Lower lobe of right lung (tissue), 2 donors: ENCODE results near the gene AKAP9. TPM values are rescaled to one million over a fixed set of nuclear protein-coding genes. Genes with fewer than 3 reads are reported as not detected.

Source experiments
- ATAC-seq, 2 donors: fragments of 200-7000 bp; cut with Tn5 transposase; one replicate each; pipeline ENCODE4 v1.9.1; 2020 to 2022; ENCODE audit warnings: mild to moderate bottlenecking in 2 of 2, moderate library complexity in 2 of 2
- DNase-seq: peaks from one replicate; pipeline ENCODE4 v3.0.0-alpha.2; 2020
- H3K27ac ChIP-seq: fragments of 200-600 bp; one replicate; pipeline ENCODE4 v1.8.0; 2022
- H3K27me3 ChIP-seq: fragments of 200-600 bp; one replicate; pipeline ENCODE4 v1.8.0; 2022; ENCODE audit warnings: low read depth
- H3K36me3 ChIP-seq: fragments of 200-600 bp; one replicate; pipeline ENCODE4 v1.8.0; 2022; ENCODE audit warnings: mild to moderate bottlenecking
- H3K4me1 ChIP-seq: fragments of 200-600 bp; one replicate; pipeline ENCODE4 v1.8.0; 2022
- H3K4me3 ChIP-seq: fragments of 200-600 bp; one replicate; pipeline ENCODE4 v1.8.0; 2022; ENCODE audit warnings: mild to moderate bottlenecking
- H3K9me3 ChIP-seq: fragments of 200-600 bp; one replicate; pipeline ENCODE4 v1.8.0; 2022
- intact Hi-C: fragments of 100-400 bp; cut with DNase I; formaldehyde crosslinking; loops from one replicate; pipeline ENCODE4 v1.11.0; 2022
- total RNA-seq: library from RNA; stranded (reverse); fragmentation: NEBNext Ultra II Directional; extraction: Animal tissue kit (Norgen Biotek cat#: 25700); gene quantifications from one replicate; pipeline ENCODE4 v1.2.1, GENCODE V29; 2021
- TF ChIP-seq, protein P1 (sequence below): fragments of 200-600 bp; IDR thresholded peaks from one replicate; pipeline ENCODE4 v1.8.0; 2022; ENCODE audit warnings: antibody characterized with exemption, mild to moderate bottlenecking
- donor health status: DM: no; HTN: yes; CAD: no; lungs with severe emphysema.

The AKAP9 gene
- total RNA-seq, 1 donor from 2014 or later: 93.7 TPM

DNA sequence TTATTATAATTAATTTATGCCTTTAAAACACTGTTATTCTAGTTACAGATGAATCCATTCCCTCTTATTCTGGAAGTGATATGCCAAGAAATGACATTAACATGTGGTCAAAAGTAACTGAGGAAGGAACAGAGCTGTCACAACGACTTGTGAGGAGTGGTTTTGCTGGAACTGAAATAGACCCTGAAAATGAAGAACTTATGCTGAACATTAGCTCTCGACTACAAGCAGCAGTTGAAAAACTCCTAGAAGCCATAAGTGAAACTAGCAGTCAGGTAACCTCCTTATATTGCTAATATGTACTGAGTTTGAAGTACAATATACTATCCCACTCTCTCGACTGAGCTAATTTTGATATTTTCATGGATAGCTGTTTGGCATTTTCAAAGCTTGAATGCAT, 112.0 kb downstream of the AKAP9 start:
- Histone ChIP-seq H3K4me1 (peaks cover 7% of the 10 kb centered on the region), H3K36me3 (peaks cover 47% of the 10 kb centered on the region), H3K27ac (no peak overlapping the region), H3K27me3 (no peaks in the 10 kb centered on the region), H3K9me3 (no peaks in the 10 kb centered on the region), H3K4me3 (no peak overlapping the region)
- intact Hi-C loops: no loop called here
- DNase-seq: no peak
- TF ChIP-seq, protein P1, sequence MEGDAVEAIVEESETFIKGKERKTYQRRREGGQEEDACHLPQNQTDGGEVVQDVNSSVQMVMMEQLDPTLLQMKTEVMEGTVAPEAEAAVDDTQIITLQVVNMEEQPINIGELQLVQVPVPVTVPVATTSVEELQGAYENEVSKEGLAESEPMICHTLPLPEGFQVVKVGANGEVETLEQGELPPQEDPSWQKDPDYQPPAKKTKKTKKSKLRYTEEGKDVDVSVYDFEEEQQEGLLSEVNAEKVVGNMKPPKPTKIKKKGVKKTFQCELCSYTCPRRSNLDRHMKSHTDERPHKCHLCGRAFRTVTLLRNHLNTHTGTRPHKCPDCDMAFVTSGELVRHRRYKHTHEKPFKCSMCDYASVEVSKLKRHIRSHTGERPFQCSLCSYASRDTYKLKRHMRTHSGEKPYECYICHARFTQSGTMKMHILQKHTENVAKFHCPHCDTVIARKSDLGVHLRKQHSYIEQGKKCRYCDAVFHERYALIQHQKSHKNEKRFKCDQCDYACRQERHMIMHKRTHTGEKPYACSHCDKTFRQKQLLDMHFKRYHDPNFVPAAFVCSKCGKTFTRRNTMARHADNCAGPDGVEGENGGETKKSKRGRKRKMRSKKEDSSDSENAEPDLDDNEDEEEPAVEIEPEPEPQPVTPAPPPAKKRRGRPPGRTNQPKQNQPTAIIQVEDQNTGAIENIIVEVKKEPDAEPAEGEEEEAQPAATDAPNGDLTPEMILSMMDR: no peak
- ATAC-seq: peak in 1 of 2 donors; percentile 34

DNA sequence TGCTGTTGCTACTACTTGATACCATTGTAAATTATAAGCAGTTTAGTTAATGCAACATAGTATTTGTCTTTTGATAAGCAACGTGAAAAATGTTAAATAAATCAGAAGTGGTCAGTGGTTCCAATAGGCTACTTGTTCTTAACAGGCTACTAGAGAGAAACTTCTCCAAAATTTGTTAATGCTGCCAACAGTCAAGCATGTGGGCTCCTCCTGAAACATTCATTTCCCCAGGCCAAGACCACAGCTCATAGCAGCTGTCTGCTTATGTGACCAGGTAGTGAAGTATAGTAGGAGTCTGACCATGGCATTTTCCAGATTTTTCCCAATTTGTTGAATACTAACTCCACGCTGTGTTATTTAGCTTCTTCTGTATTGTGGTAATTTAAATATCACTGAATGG, 112.7 kb downstream of the AKAP9 start:
- H3K27me3 ChIP-seq: no peaks in the 10 kb centered on the region
- TF ChIP-seq, protein P1: no peak
- H3K4me3 ChIP-seq: no peak overlapping the region
- peaks cover 7% of the 10 kb centered on the region for H3K4me1 ChIP-seq
- H3K36me3 ChIP-seq: peaks cover 42% of the 10 kb centered on the region
- DNase-seq (no peak), ATAC-seq (peak; percentile 60 to 82)
- intact Hi-C loops: no loop called here
- no peak overlapping the region for H3K27ac ChIP-seq
- H3K9me3 ChIP-seq: no peaks in the 10 kb centered on the region

DNA sequence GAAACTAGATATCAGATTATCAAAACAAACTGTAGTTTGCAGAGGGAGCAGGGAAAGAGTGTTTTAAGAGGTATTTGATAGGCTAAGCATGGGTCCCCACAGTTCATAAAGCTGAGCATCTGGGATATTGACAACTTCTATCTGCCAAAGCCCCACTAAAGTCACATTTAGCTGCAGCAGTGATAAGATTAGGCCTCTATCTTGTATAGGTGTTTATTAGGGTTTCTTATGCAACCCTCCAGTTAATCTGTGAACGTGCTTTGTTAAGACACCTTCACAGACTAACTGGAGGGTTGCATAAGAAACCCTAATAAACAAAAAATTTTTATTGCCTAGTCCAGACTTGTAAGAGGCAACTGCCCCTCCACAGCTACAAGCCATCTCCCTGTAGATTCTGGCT, 115.6 kb downstream of the AKAP9 start:
- intact Hi-C loops: loop anchor here (5.0 kb wide), 1 partner anchor 376 kb away; no protein-coding TSS in a partner anchor
- H3K4me1 ChIP-seq: peaks cover 7% of the 10 kb centered on the region
- H3K27ac ChIP-seq: no peak overlapping the region
- ATAC-seq (no peak), DNase-seq (no peak)
- TF ChIP-seq, protein P1: no peak
- H3K27me3 ChIP-seq: no peaks in the 10 kb centered on the region
- no peak overlapping the region for H3K4me3 ChIP-seq
- peaks cover 17% of the 10 kb centered on the region for H3K36me3 ChIP-seq
- H3K9me3 ChIP-seq: no peaks in the 10 kb centered on the region

DNA sequence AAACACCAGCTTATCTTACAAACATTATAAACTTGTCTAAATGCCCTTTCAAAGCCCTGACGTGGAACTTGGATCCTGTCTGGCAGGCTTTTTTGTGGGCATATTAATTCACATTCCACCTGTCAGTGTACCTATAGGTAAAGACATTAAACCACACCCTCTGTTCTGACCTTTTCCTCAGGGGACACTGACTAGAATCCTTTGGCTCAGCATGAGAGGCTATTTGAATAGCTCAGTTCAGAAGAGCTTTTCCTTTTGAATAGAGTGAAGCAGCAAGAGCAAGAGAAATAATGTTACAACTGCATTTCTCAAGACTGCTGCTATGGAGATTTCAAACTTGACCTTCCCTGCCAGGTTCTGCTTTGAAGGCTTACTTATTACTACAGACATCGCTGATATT, 116.7 kb downstream of the AKAP9 start:
- peak overlapping the region; percentile 12 for H3K27ac ChIP-seq
- no peak for DNase-seq
- intact Hi-C loops: loop anchor here (5.0 kb wide), 1 partner anchor 375 kb away; no protein-coding TSS in a partner anchor
- H3K4me1 ChIP-seq: peaks cover 7% of the 10 kb centered on the region
- peaks cover 24% of the 10 kb centered on the region for H3K36me3 ChIP-seq
- H3K27me3 ChIP-seq: no peaks in the 10 kb centered on the region
- ATAC-seq: peak; percentile 74 to 75
- no peaks in the 10 kb centered on the region for H3K9me3 ChIP-seq
- H3K4me3 ChIP-seq: no peak overlapping the region
- TF ChIP-seq, protein P1: no peak

DNA sequence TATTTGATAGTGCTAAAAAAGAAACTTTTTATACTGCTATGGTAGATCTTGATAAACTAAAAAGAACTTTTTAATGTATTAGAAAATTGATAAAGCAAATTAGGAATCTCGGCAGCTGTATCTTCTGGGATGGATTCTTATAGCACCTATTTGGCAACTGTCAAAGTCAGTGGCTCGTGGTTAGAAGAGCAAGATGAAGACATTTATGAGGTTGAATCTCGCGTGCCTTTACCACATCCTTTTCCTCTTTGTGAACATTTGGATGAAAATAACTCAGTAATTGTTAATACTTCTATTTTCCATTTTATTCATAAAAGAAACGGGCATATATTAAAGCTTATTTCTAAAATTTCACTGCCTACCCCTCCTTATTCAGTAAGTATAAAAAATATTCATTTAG, 117.4 kb downstream of the AKAP9 start:
- peaks cover 26% of the 10 kb centered on the region for H3K36me3 ChIP-seq
- peaks cover 7% of the 10 kb centered on the region for H3K4me1 ChIP-seq
- no peak overlapping the region for H3K27ac ChIP-seq
- DNase-seq: no peak
- no peaks in the 10 kb centered on the region for H3K9me3 ChIP-seq
- no peak for ATAC-seq
- intact Hi-C loops: loop anchor here (5.0 kb wide), 1 partner anchor 374 kb away; no protein-coding TSS in a partner anchor
- TF ChIP-seq, protein P1: no peak
- H3K4me3 ChIP-seq: no peak overlapping the region
- no peaks in the 10 kb centered on the region for H3K27me3 ChIP-seq
